SK-N-SH treated with all-trans-retinoic acid at 6 μM for 48 hours (cell line): Measurements from ENCODE around the gene PREP.

Experiments used
- GLIS3 ChIP-seq: fragments of 250-450 bp; sonication (Bioruptor Pico); IDR thresholded peaks from 2 replicates; pipeline ENCODE4 v1.5.0; 2020; ENCODE audit warnings: mild to moderate bottlenecking, moderate library complexity
- PATZ1 ChIP-seq: fragments of 250-450 bp; sonication (Bioruptor Pico); IDR thresholded peaks from 2 replicates; pipeline ENCODE4 v1.8.0; 2020; ENCODE audit warnings: mild to moderate bottlenecking, moderate library complexity, borderline replicate concordance
- RARB ChIP-seq: fragments of 250-450 bp; sonication (Bioruptor Pico); IDR thresholded peaks from 2 replicates; pipeline ENCODE4 v1.8.0; 2021; ENCODE audit warnings: mild to moderate bottlenecking, moderate library complexity
- SNAI2 ChIP-seq: fragments of 250-450 bp; sonication (Bioruptor Pico); IDR thresholded peaks from 2 replicates; pipeline ENCODE4 v1.5.0; 2020; ENCODE audit warnings: mild to moderate bottlenecking, moderate library complexity
- ZC3H10 ChIP-seq: fragments of 250-450 bp; sonication (Bioruptor Pico); IDR thresholded peaks from 2 replicates; pipeline ENCODE4 v1.5.1; 2021; ENCODE audit warnings: mild to moderate bottlenecking, moderate library complexity
- ZFP30 ChIP-seq: fragments of 450-650 bp; formaldehyde crosslinking; IDR thresholded peaks from 2 replicates; pipeline ENCODE4 v1.5.0; 2022; ENCODE audit warnings: mild to moderate bottlenecking, moderate library complexity
- ZNF70 ChIP-seq: fragments of 450-650 bp; formaldehyde crosslinking; IDR thresholded peaks from 2 replicates; pipeline ENCODE4 v1.5.0; 2020; ENCODE audit warnings: mild to moderate bottlenecking, moderate library complexity
- ZNF8 ChIP-seq: fragments of 450-650 bp; formaldehyde crosslinking; IDR thresholded peaks from 2 replicates; pipeline ENCODE4 v1.5.0; 2020; ENCODE audit warnings: mild to moderate bottlenecking, moderate library complexity
- TF ChIP-seq, protein P1 (sequence below): fragments of 250-450 bp; sonication (Bioruptor Pico); IDR thresholded peaks from 2 replicates; pipeline ENCODE4 v1.5.1; 2021; ENCODE audit warnings: mild to moderate bottlenecking, moderate library complexity

DNA sequence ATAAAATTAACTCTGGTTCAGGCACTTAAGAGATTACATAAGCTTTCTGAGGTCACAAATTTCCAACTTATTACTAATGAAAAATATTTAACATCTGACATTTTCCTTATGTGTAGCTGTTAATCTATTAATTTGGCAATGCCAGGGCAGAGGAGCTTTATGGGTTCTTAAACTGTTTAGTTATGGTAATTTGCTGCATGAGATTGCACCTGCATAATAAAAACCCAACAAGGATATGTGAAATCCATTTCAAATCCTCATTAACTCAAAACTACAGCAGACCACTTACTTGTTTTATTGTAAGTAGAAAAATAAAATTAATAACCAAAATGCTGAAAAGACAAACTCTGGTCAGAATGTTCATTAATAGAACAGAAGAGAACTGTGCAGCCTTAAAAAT is 98.1 kb downstream of the PREP start:
- no peak for TF ChIP-seq ZNF70
- no peak for TF ChIP-seq RARB (CRISPR knock-in tag)
- no peak for TF ChIP-seq ZFP30 (CRISPR knock-in tag)
- TF ChIP-seq, protein P1, sequence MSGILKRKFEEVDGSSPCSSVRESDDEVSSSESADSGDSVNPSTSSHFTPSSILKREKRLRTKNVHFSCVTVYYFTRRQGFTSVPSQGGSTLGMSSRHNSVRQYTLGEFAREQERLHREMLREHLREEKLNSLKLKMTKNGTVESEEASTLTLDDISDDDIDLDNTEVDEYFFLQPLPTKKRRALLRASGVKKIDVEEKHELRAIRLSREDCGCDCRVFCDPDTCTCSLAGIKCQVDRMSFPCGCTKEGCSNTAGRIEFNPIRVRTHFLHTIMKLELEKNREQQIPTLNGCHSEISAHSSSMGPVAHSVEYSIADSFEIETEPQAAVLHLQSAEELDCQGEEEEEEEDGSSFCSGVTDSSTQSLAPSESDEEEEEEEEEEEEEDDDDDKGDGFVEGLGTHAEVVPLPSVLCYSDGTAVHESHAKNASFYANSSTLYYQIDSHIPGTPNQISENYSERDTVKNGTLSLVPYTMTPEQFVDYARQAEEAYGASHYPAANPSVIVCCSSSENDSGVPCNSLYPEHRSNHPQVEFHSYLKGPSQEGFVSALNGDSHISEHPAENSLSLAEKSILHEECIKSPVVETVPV: no peak
- no peak for TF ChIP-seq PATZ1 (CRISPR knock-in tag)
- TF ChIP-seq SNAI2 (CRISPR knock-in tag): no peak
- no peak for TF ChIP-seq ZC3H10
- no peak for TF ChIP-seq ZNF8 (CRISPR knock-in tag)
- no peak for TF ChIP-seq GLIS3
